PC-3 (cell line): Measurements from ENCODE around the gene SLC6A6.

Source experiments
- CTCF ChIP-seq: fragments of 300-600 bp; sonication (generic); conservative IDR thresholded peaks from 2 replicates; pipeline ENCODE4 v1.5.1; 2017; ENCODE audit warnings: antibody characterized with exemption, low read depth, mild to moderate bottlenecking, low read length
- EZH2 ChIP-seq: fragments of 300-600 bp; sonication (generic); IDR thresholded peaks from one replicate; pipeline ENCODE4 v1.6.1; 2017; ENCODE audit warnings: antibody characterized with exemption, mild to moderate bottlenecking, low read length; ENCODE audit not compliant: unreplicated experiment
- EZH2phosphoT487 ChIP-seq: fragments of 300-600 bp; sonication (generic); IDR thresholded peaks from 2 replicates; pipeline ENCODE4 v1.6.1; 2018; ENCODE audit warnings: mild to moderate bottlenecking, antibody characterized with exemption, low read length, borderline replicate concordance

DNA sequence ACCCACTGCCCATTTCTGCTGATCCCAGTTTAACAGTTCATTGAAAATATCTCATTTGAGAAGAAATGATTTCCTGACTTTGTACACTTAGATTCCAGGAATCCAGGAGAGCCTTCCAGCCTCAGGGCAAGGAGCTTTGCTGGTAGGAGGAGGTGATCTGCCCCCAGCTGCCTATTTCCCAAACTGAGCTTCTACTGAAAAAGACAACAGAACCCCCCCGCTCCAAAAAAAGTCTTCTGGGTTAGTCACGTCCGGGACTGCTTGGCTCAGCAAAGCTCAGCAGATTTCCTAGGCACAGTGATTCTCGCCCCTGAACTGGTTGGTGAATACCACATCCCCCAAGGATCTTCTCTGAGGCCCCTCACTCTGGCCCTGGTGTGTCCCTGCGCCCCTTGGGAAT lies 13.1 kb downstream of the SLC6A6 start:
- TF ChIP-seq CTCF: no peak
- TF ChIP-seq EZH2phosphoT487: no peak
- no peak for TF ChIP-seq EZH2
